KOPT-K1 (cell line): Measurements from ENCODE around the gene CWC25.

Experiments
- H3K27ac ChIP-seq: fragments of 200-600 bp; sonication (generic); 2 replicates; pipeline ENCODE4 v1.5.1; 2016; ENCODE audit warnings: antibody characterized with exemption, mild to moderate bottlenecking, low read depth, low read length; ENCODE audit not compliant: poor library complexity, severe bottlenecking
- H3K36me3 ChIP-seq: fragments of 200-600 bp; sonication (generic); 2 replicates; pipeline ENCODE4 v1.5.1; 2017; ENCODE audit warnings: antibody characterized with exemption, mild to moderate bottlenecking, low read length, moderate library complexity; ENCODE audit not compliant: insufficient read depth
- H3K9me3 ChIP-seq: fragments of 200-600 bp; sonication (generic); 2 replicates; pipeline ENCODE4 v1.5.1; 2017; ENCODE audit warnings: antibody characterized with exemption, low read length, mild to moderate bottlenecking; ENCODE audit not compliant: insufficient read depth, poor library complexity, severe bottlenecking

Gene CWC25

DNA sequence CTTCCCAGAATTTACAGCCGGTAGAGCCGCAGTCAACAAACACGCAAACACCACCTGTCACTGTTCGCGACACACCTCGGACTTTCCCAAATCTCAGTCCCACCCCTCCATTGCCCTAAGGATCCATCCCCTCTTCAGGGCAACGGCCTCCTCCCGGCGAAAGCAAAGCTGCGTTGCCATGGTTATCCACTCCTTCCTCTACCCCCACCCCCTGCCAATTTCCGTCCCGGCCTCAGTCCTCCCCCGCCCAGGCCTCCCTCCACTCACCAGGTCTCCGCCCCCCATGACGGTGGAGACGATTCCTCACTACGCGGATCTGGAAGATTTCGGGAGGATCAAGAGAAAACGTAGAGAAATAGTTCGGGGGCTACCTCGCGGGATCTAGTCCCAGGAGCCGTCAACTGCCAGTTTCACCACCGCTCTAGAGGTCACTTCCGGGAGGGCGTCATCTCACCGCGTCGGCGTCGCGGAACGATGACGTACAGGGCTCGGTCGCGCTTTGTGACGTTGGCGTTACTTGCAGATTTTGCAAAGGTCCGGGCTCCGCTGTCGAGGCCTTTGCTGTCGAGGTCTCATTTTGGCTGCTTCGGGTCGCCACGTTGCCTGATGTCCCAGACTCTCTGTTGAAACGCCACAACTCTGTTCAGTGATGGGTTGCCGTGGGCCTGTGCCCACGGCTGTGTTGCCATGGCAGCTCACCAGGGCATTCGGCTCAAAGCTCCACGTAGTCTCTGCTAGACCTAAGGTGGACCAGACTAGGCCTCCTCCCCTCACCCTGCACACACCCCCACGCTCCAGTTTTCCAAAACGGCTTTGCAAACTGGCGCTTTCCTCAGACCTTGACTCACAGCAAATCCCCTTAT is at the start of gene CWC25:
Gene CWC25 (minus strand): TSS at position 423 of the 863 bp plus-strand sequence. CDS start 138 bp downstream, at position 285.
- H3K36me3 ChIP-seq: peaks cover 18% of the 10 kb centered on the region
- H3K9me3 ChIP-seq: no peaks in the 10 kb centered on the region

GRCh38 chr17:38873640-38874380 is 48.7 kb upstream of the CWC25 start:
- no peaks in the 10 kb centered on the region for H3K9me3 ChIP-seq
- peaks cover 24% of the 10 kb centered on the region for H3K36me3 ChIP-seq
- peak overlapping the region; percentile 3 for H3K27ac ChIP-seq

More for the DNA sequence above, at the start of gene CWC25:
- H3K27ac ChIP-seq: peak within 1 kb of the TSS; percentile 90

GRCh38 chr17:38872671-38873385 is 47.7 kb upstream of the CWC25 start:
- H3K9me3 ChIP-seq: no peaks in the 10 kb centered on the region
- H3K36me3 ChIP-seq: peaks cover 15% of the 10 kb centered on the region; the same call in 1 of the 2 replicates
- peak overlapping the region; percentile 97 for H3K27ac ChIP-seq

- Histone ChIP-seq H3K27ac (peak overlapping the region; percentile 97), H3K9me3 (no peaks in the 10 kb centered on the region), H3K36me3 (peaks cover 15% of the 10 kb centered on the region; the same call in 1 of the 2 replicates)
Observed at GRCh38 chr17:38872027-38872511, 46.9 kb upstream of the CWC25 start.

DNA sequence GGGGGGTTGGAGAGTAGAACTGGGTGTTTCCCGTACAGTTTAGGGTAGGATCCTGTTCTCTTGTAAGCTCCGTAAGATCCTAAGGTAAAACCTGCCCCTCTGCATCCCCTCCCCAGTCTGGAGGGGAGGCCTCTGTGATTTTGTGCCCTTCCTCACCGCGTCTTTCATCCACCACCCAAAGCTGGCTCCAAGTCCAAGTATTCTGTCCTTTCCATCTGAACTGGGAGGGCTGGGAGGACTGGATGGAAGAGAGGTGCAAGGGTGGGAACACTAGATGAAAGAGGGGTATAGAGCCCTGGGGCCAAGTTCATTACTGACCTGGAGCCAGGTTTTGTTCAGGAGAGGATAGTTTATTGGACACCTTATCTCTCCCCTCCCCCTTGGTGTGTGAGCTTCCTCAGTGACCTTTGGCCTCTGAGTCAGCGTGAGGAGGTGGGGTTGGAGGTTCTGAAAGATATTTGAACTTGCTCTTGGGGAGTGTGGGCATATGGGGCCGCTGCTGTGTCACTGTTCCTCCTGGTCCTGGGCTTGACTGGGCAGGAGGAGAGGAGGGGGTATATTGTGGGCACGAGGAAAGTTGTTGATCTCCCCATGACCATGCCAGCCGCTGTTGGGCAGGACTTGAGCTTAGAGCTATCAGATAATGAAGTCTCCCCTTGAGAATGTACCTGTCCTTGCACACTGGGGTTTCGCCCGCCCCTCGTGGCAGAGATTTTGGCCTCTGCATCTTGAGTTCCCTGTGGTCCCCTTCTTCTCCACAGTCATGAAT is 46.3 kb upstream of the CWC25 start:
- H3K27ac ChIP-seq: peak overlapping the region; percentile 97
- H3K9me3 ChIP-seq: no peaks in the 10 kb centered on the region
- peaks cover 15% of the 10 kb centered on the region; the same call in 1 of the 2 replicates for H3K36me3 ChIP-seq

DNA sequence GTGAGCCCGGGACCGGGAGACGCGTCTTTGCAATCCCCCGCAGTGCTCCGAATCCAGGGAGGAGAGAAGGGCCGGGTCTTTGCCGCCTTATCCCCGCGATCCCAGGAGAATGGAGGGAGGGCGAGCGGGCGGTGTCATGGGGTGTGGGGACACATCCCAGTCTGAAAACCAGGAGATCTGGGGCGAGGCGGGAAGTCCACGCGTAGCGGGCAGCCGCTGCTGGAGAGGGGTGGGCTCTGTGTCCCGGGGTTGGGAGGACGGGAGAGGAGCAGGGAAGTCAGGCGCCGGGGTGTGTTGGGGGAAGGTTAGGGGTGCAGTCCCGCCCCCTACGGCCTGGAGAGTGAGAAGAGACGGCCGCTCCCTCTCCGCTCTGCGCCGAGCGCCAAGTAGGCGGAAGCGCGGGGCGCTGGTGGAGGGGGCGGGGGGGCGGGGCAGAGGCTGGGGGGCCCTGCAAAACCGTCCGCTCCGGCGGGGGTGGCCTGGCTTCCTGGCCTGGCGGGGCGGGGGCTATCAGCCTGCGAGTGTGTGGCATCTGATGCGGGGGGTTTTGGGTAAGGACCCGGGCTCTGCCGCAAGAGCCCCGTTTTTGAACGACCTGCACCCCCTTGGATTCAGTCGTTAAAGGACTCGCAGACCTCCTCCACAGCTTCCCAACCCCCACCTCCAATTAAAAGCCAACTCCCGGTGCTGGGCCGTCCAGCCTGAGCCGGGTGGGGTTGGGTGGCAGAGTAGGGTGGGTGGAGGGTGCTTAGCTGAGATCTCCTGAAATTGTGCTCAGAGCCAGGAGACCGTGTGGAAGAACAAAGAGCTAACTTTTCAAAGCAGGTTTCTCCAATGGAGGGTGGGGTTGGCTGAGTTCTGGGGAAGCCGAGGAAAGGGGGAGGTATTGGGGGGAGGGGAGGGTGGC is 45.4 kb upstream of the CWC25 start:
- H3K27ac ChIP-seq: peak overlapping the region; percentile 97
- peaks cover 15% of the 10 kb centered on the region; the same call in 1 of the 2 replicates for H3K36me3 ChIP-seq

DNA sequence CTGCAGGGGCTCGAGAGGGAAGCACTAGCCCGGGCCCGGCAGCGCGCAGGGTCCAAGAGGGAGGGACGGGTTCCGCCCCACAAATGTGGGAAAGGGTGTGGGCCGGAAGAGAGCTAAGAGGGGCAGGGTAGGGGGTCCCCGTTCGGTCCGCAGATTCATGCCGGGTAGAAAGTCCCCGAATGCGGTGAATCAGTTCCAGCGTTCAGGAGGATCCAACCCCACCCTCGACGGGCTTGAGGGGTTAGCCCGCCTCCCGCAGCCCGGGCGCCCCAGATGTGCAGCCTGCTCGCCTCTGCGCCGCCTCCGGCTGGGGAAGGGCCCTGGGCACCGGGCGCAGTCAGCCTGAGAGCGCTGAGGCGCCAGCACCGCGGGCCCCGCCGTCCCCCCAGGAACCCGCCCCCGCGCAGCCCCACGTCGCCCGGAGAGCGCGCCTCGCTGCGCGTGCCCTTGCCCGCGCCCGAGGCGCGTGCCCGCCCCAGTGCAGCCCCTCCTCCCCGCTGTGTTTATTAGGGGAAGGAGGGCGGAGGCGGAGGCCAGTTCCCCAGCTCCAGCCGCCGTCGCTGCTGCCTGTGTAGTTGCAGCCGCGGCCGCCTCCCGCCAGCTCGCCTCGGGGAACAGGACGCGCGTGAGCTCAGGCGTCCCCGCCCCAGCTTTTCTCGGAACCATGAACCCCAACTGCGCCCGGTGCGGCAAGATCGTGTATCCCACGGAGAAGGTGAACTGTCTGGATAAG is 44.6 kb upstream of the CWC25 start, which contains the start of gene LASP1:
Gene LASP1 (plus strand): TSS at position 533 of the 733 bp plus-strand sequence. CDS start 132 bp downstream, at position 665.
- Histone ChIP-seq H3K9me3 (no peaks in the 10 kb centered on the region), H3K36me3 (peaks cover 15% of the 10 kb centered on the region; the same call in 1 of the 2 replicates), H3K27ac (peak within 1 kb of the TSS; percentile 97)

More for the DNA sequence above, 45.4 kb upstream of the CWC25 start:
- H3K9me3 ChIP-seq: no peaks in the 10 kb centered on the region

DNA sequence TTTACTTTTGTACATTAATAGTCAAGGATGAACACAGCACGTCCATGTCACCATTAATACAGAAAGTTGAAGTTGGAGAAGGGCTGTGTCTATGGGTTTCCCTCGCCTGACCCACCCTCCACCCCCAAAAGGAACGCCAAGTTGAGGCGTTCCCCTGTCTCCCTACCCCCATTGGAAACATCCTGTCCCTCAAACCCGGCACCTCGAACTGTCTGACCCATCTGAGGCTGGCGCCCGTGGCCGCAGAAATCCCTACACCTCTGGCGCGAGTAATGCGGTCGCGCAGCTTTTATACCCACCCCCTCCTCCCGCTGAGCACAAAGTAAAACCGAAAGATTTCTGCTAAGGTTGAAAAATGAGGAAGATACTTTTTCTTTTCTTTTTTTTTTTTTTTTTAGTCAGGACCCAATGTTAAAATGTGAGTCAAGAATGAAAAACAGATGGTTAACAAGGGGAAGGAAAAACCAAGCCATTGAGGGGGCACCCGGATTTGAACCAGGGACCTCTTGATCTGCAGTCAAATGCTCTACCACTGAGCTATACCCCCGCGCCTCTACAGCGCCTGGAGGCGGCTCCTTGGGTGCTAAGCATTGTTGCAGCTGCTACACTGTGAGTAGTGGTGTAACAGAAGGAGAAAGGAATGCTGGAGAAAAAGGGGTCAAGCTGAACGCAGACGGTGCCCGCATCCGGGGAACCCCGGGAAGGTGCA is 43.9 kb upstream of the CWC25 start:
- Histone ChIP-seq H3K9me3 (no peaks in the 10 kb centered on the region), H3K27ac (peak overlapping the region; percentile 97), H3K36me3 (peaks cover 11% of the 10 kb centered on the region; the same call in 1 of the 2 replicates)

DNA sequence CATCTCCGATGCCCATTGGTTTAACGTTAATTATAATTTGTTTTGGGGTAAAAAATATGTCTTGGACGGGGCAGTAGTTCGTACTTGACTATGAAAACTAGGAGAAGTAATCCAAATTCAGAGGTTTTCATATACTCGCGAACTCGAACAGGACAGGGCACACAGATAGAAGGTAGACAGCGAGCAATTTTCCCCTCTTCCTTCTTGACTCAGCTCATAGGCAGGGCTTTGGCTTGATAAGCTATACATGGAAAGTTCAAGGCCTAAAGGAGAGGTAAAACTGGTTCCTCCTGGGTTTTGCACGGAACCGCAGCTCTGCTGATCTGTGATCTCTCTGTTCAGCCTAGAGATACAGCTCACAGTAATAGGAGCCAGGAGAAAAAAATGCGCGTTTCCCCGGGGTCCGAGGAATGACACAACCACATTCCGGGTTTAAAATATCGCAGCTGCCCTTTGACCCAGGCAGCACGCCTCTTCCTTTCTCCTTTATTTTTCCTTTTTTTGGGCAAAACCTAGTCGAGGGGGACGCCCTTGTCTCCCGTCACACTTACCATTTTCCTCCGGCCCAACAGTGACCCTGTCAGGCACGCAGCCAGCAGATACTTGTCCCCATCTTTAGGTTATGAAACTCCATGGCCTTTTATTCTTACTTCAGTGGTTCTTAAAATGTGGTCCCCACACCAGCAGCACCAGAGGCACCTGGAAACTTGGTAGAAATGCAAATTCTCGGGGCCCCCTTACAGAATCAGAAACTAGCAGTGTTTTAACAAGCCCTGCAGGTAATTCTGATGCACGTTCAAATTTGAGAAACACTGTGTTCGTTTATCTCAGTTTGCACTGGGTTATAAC is 43.1 kb upstream of the CWC25 start:
- Histone ChIP-seq H3K27ac (peak overlapping the region; percentile 97), H3K9me3 (no peaks in the 10 kb centered on the region)

GRCh38 chr17:38867179-38867967 is 42.3 kb upstream of the CWC25 start:
- H3K27ac ChIP-seq: no peak overlapping the region
- H3K9me3 ChIP-seq: no peaks in the 10 kb centered on the region
- 0 out of 2 replicates have a peak, but pooled peaks cover 2% of the 10 kb centered on the region for H3K36me3 ChIP-seq

More for the DNA sequence above, 43.1 kb upstream of the CWC25 start:
- peaks cover 10% of the 10 kb centered on the region; the same call in 1 of the 2 replicates for H3K36me3 ChIP-seq
